Skin of body (tissue), 3 donors: ENCODE results near the gene PKN2. TPM values are rescaled to one million over a fixed set of nuclear protein-coding genes. Genes with fewer than 3 reads are reported as not detected.
"Not testable (repeated sequence)": the region's sequence is repeated elsewhere in the genome, so short reads cannot be mapped to it uniquely, and the experiment has no call there.

ENCODE experiments used
- DNase-seq: peaks from one replicate; lab custom pipeline; 2025; lab: John Stamatoyannopoulos, UW
- small RNA-seq: library from RNA; depleted of rRNA; stranded (forward); fragments of <200 nt; gene quantifications from one replicate; pipeline ENCODE3, GENCODE V24; 2014; ENCODE audit warnings: low replicate concordance
- total RNA-seq: library from RNA; depleted of rRNA; stranded (reverse); fragments of >200 nt; gene quantifications from one replicate; pipeline ENCODE4 v1.2.3, GENCODE V29; 2014

The PKN2 gene
- total RNA-seq, 1 donor from 2014 or later = 64.6 TPM

- no peak for DNase-seq
Observed at GRCh38 chr1:88877911-88878310, 193.8 kb downstream of the PKN2 start.

GRCh38 chr1:88878731-88879130, 194.7 kb downstream of the PKN2 start:
- no peak for DNase-seq

GRCh38 chr1:88880717-88881116, 196.6 kb downstream of the PKN2 start:
- not testable (repeated sequence) for DNase-seq

GRCh38 chr1:88883156-88883555, 199.1 kb downstream of the PKN2 start:
- no peak for DNase-seq

Small RNAs within 50 kb of the gene (small RNA-seq; reads per million reads assigned to genes)
- not detected for gene RNU6-125P

Other genes starting within 250 kb of the PKN2 start
- 50.5 TPM for gene GTF2B, start 207.3 kb downstream of the PKN2 start, total RNA-seq